Measurements from ENCODE around the gene FAM98C. TPM values are rescaled to one million over a fixed set of nuclear protein-coding genes. Genes with fewer than 3 reads are reported as not detected.

The FAM98C gene
- total and polyA plus RNA-seq, 9 donors, result 7.8 to 23.7 (median 18.8) TPM

GRCh38 chr19:38429055-38429810 is 26.3 kb downstream of the FAM98C start:
- WGBS, 3 donors, result 56 to 58% (median 57%) methylated on average over 14 of the region's 14 CpGs
- TF ChIP-seq POLR2A (IDR thresholded peaks at IDR 0.05) (no peak), EP300 (IDR thresholded peaks at IDR 0.05) (no peak), CTCF (IDR thresholded peaks at IDR 0.05) (no peak)
- no peaks in the 10 kb centered on the region for H3K27me3 ChIP-seq

GRCh38 chr19:38429811-38430156 is 26.9 kb downstream of the FAM98C start:
- 66 to 80% (median 76%) methylated on average over 2 of the region's 2 CpGs for WGBS, 3 donors
- H3K4me3 ChIP-seq, result no peak overlapping the region
- H3K27me3 ChIP-seq, result no peaks in the 10 kb centered on the region
- no peaks in the 10 kb centered on the region for H3K36me3 ChIP-seq
- H3K27ac ChIP-seq, result no peak overlapping the region
- TF ChIP-seq EP300 (IDR thresholded peaks at IDR 0.05) (no peak), CTCF (IDR thresholded peaks at IDR 0.05) (no peak), POLR2A (IDR thresholded peaks at IDR 0.05) (no peak)
- H3K9me3 ChIP-seq, result no peaks in the 10 kb centered on the region
- DNase-seq, result no peak
- intact Hi-C loops (cut with DNase I), result no loop called here
- no peaks in the 10 kb centered on the region for H3K4me1 ChIP-seq (ENCODE audit: insufficient read depth)

More at GRCh38 chr19:38429055-38429810, 26.3 kb downstream of the FAM98C start:
- intact Hi-C loops (cut with DNase I), result no loop called here
- Histone ChIP-seq H3K9me3 (no peaks in the 10 kb centered on the region), H3K27ac (no peak overlapping the region), H3K4me1 (ENCODE audit: insufficient read depth) (no peaks in the 10 kb centered on the region), H3K4me3 (no peak overlapping the region), H3K36me3 (no peaks in the 10 kb centered on the region)
- no peak for DNase-seq

- DNase-seq, result no peak
- H3K4me1 ChIP-seq (ENCODE audit: insufficient read depth), result no peaks in the 10 kb centered on the region
- no peak overlapping the region for H3K27ac ChIP-seq
- H3K4me3 ChIP-seq, result no peak overlapping the region
- no peaks in the 10 kb centered on the region for H3K27me3 ChIP-seq
- no peaks in the 10 kb centered on the region for H3K36me3 ChIP-seq
- TF ChIP-seq CTCF (IDR thresholded peaks at IDR 0.05) (no peak), EP300 (IDR thresholded peaks at IDR 0.05) (no peak), POLR2A (IDR thresholded peaks at IDR 0.05) (no peak)
- no peaks in the 10 kb centered on the region for H3K9me3 ChIP-seq
- intact Hi-C loops (cut with DNase I), result no loop called here
- WGBS, 3 donors, result 75 to 77% (median 76%) methylated on average over 7 of the region's 7 CpGs
Measured at GRCh38 chr19:38430931-38431330, 28.0 kb downstream of the FAM98C start.

GRCh38 chr19:38433268-38433733 is 30.4 kb downstream of the FAM98C start, which contains the start of gene RYR1:
RYR1 (plus strand) TSS chr19:38433691; CDS start chr19:38433830, 139 bp downstream.
- 7 to 11% (median 10%) methylated on average over 20 of the region's 20 CpGs for WGBS, 3 donors

More at GRCh38 chr19:38433268-38433733, 30.4 kb downstream of the FAM98C start, which contains the start of gene RYR1:
- no peak for DNase-seq
- no peaks in the 10 kb centered on the region for H3K9me3 ChIP-seq
- TF ChIP-seq CTCF (IDR thresholded peaks at IDR 0.05) (no peak), EP300 (IDR thresholded peaks at IDR 0.05) (no peak), POLR2A (IDR thresholded peaks at IDR 0.05) (no peak)
- H3K36me3 ChIP-seq, result no peaks in the 10 kb centered on the region
- no peaks in the 10 kb centered on the region for H3K27me3 ChIP-seq
- H3K4me1 ChIP-seq (ENCODE audit: insufficient read depth), result no peaks in the 10 kb centered on the region
- intact Hi-C loops (cut with DNase I), result no loop called here
- no peak within 1 kb of the TSS for H3K27ac ChIP-seq
- H3K4me3 ChIP-seq, result no peak within 1 kb of the TSS
